SK-N-SH (cell line): ENCODE measurements around the gene CEP63.

Experiments used
- GATA2 ChIP-seq: sonication (generic); formaldehyde crosslinking; IDR thresholded peaks from 2 replicates; pipeline ENCODE4 v1.5.0; 2020; ENCODE audit warnings: mild to moderate bottlenecking, missing genetic modification reagents
- MXI1 ChIP-seq: IDR thresholded peaks from 2 replicates; pipeline ENCODE4 v1.6.1; 2012; ENCODE audit warnings: mild to moderate bottlenecking, low read depth, low read length, improper control_type of control experiment
- PBX3 ChIP-seq: IDR thresholded peaks from 2 replicates; pipeline ENCODE4; 2012
- POLR2AphosphoS5 ChIP-seq: IDR thresholded peaks from 2 replicates; pipeline ENCODE4 v1.6.1; 2012; ENCODE audit warnings: low read depth, low read length
- RAD21 ChIP-seq: IDR thresholded peaks from 2 replicates; pipeline ENCODE4 v1.6.1; 2012; ENCODE audit warnings: mild to moderate bottlenecking, low read length
- SIN3A ChIP-seq: IDR thresholded peaks from 2 replicates; pipeline ENCODE4 v1.6.1; 2012; ENCODE audit warnings: low read depth, mild to moderate bottlenecking, low read length, moderate library complexity, borderline replicate concordance
- TAF1 ChIP-seq: IDR thresholded peaks from 2 replicates; pipeline ENCODE4 v1.6.1; 2012; ENCODE audit warnings: low read depth, mild to moderate bottlenecking, low read length, moderate library complexity, borderline replicate concordance
- TEAD4 ChIP-seq: IDR thresholded peaks from 2 replicates; pipeline ENCODE4 v1.4.0; 2012; ENCODE audit warnings: mild to moderate bottlenecking, borderline replicate concordance; ENCODE audit not compliant: insufficient read depth
- TF ChIP-seq, protein P1 (sequence below): fragments of 200-600 bp; sonication (generic); IDR thresholded peaks from 2 replicates; pipeline ENCODE4 v1.6.1; 2017; ENCODE audit warnings: antibody characterized with exemption, mild to moderate bottlenecking, moderate library complexity

DNA sequence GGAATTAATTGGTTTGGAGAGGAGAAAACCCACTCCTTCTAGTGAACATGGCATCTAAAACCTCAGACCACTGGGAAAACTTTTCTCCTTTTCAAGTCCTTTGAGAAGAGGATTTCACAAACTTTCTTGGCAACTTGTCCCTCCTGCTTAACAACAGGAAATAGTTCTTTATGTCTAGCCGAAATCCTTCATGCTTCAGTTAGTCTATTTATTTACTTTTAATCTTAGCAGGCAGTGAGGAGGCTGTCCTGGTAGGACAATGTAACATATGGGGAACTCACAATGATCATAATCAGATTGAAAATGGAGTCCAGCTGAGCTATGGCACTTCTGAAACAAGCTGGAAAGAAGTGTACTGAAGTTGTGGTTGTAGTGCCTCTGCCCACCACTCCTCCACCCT lies 114.3 kb downstream of the CEP63 start:
- TF ChIP-seq, protein P1, sequence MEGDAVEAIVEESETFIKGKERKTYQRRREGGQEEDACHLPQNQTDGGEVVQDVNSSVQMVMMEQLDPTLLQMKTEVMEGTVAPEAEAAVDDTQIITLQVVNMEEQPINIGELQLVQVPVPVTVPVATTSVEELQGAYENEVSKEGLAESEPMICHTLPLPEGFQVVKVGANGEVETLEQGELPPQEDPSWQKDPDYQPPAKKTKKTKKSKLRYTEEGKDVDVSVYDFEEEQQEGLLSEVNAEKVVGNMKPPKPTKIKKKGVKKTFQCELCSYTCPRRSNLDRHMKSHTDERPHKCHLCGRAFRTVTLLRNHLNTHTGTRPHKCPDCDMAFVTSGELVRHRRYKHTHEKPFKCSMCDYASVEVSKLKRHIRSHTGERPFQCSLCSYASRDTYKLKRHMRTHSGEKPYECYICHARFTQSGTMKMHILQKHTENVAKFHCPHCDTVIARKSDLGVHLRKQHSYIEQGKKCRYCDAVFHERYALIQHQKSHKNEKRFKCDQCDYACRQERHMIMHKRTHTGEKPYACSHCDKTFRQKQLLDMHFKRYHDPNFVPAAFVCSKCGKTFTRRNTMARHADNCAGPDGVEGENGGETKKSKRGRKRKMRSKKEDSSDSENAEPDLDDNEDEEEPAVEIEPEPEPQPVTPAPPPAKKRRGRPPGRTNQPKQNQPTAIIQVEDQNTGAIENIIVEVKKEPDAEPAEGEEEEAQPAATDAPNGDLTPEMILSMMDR: no peak
- TF ChIP-seq POLR2AphosphoS5 (no peak), PBX3 (no peak), GATA2 (CRISPR knock-in tag) (no peak), TAF1 (no peak), SIN3A (no peak), MXI1 (no peak), RAD21 (no peak), TEAD4 (no peak)
